H9 (cell line): Measurements from ENCODE around the gene EVI2A. TPM values are rescaled to one million over a fixed set of nuclear protein-coding genes. Genes with fewer than 3 reads are reported as not detected.

Source experiments
- DNase-seq: peaks from one replicate; pipeline ENCODE4 v3.0.0-alpha.2; 2017
- H2AFZ ChIP-seq: one replicate; pipeline ENCODE4 v1.6.1; 2013; ENCODE audit warnings: mild to moderate bottlenecking, low read length, control low read depth, moderate library complexity
- H2AK5ac ChIP-seq: 2 replicates; pipeline ENCODE4 v1.6.1; 2013; ENCODE audit warnings: low read length, control low read depth, mixed read lengths; ENCODE audit not compliant: insufficient read length
- H2BK120ac ChIP-seq: one replicate; pipeline ENCODE4 v1.6.1; 2013; ENCODE audit warnings: low read depth, mild to moderate bottlenecking, low read length, control low read depth, inconsistent platforms; ENCODE audit not compliant: poor library complexity, severe bottlenecking
- H2BK12ac ChIP-seq: 2 replicates; pipeline ENCODE4 v1.6.1; 2013; ENCODE audit warnings: low read length, control low read depth, mixed read lengths, low read depth; ENCODE audit not compliant: insufficient read length
- H2BK15ac ChIP-seq: 2 replicates; pipeline ENCODE4 v1.6.1; 2013; ENCODE audit warnings: low read depth, low read length, control low read depth
- H2BK20ac ChIP-seq: one replicate; pipeline ENCODE4 v1.6.1; 2013; ENCODE audit warnings: low read depth, mild to moderate bottlenecking, low read length, control low read depth, inconsistent platforms; ENCODE audit not compliant: poor library complexity, severe bottlenecking
- H2BK5ac ChIP-seq: 2 replicates; pipeline ENCODE4 v1.6.1; 2013; ENCODE audit warnings: low read length, control low read depth, mixed read lengths; ENCODE audit not compliant: insufficient read length
- H3K14ac ChIP-seq: 2 replicates; pipeline ENCODE4 v1.6.1; 2013; ENCODE audit warnings: low read length, control low read depth; ENCODE audit not compliant: insufficient read depth
- H3K18ac ChIP-seq: 2 replicates; pipeline ENCODE4 v1.6.1; 2013; ENCODE audit warnings: low read depth, mild to moderate bottlenecking, mixed read lengths, low read length, control low read depth; ENCODE audit not compliant: insufficient read length
- H3K23ac ChIP-seq: 2 replicates; pipeline ENCODE4 v1.6.1; 2013; ENCODE audit warnings: low read length, control low read depth, mixed read lengths, low read depth; ENCODE audit not compliant: insufficient read length
- H3K23me2 ChIP-seq: 2 replicates; pipeline ENCODE4 v1.6.1; 2013; ENCODE audit warnings: low read depth, mild to moderate bottlenecking, mixed read lengths, low read length, control low read depth; ENCODE audit not compliant: insufficient read length, poor library complexity, severe bottlenecking
- H3K27ac ChIP-seq: 2 replicates; pipeline ENCODE4 v1.5.1; 2013; ENCODE audit warnings: low read length, control low read depth, mixed read lengths, low read depth; ENCODE audit not compliant: insufficient read length
- H3K27me3 ChIP-seq: 2 replicates; pipeline ENCODE4 v1.6.1; 2013; ENCODE audit warnings: low read length, control low read depth, inconsistent platforms; ENCODE audit not compliant: insufficient read depth
- H3K4ac ChIP-seq: 2 replicates; pipeline ENCODE4 v1.6.1; 2013; ENCODE audit warnings: low read depth, mild to moderate bottlenecking, control low read depth, inconsistent platforms, low read length, moderate library complexity
- H3K4me1 ChIP-seq: 2 replicates; pipeline ENCODE4 v1.6.1; 2013; ENCODE audit warnings: low read length, control low read depth, inconsistent platforms; ENCODE audit not compliant: insufficient read depth
- H3K4me2 ChIP-seq: 2 replicates; pipeline ENCODE4 v1.6.1; 2013; ENCODE audit warnings: low read length, control low read depth, mixed read lengths; ENCODE audit not compliant: insufficient read length, insufficient read depth
- H3K56ac ChIP-seq: 2 replicates; pipeline ENCODE4 v1.6.1; 2013; ENCODE audit warnings: low read depth, mild to moderate bottlenecking, mixed read lengths, low read length, control low read depth; ENCODE audit not compliant: insufficient read length
- H3K79me1 ChIP-seq: 2 replicates; pipeline ENCODE4 v1.6.1; 2013; ENCODE audit warnings: low read depth, mild to moderate bottlenecking, moderate library complexity, low read length, control low read depth, inconsistent platforms; ENCODE audit not compliant: insufficient read depth, poor library complexity, severe bottlenecking
- H3K79me2 ChIP-seq: 2 replicates; pipeline ENCODE4 v1.6.1; 2013; ENCODE audit warnings: low read length, control low read depth, inconsistent platforms; ENCODE audit not compliant: insufficient read depth
- H3K9ac ChIP-seq: 2 replicates; pipeline ENCODE4 v1.6.1; 2013; ENCODE audit warnings: low read length, control low read depth, mixed read lengths; ENCODE audit not compliant: insufficient read length; ENCODE audit errors: extremely low read depth
- H3K9me3 ChIP-seq: one replicate; pipeline ENCODE4 v1.6.1; 2013; ENCODE audit warnings: low read depth, low read length, inconsistent platforms; ENCODE audit not compliant: control insufficient read depth
- H3T11ph ChIP-seq: one replicate; pipeline ENCODE4 v1.6.1; 2013; ENCODE audit warnings: mild to moderate bottlenecking, low read length, control low read depth, inconsistent platforms
- H4K20me1 ChIP-seq: one replicate; pipeline ENCODE4 v1.6.1; 2013; ENCODE audit not compliant: control insufficient read depth, insufficient read length, insufficient read depth
- H4K5ac ChIP-seq: 2 replicates; pipeline ENCODE4 v1.6.1; 2013; ENCODE audit warnings: low read depth, mild to moderate bottlenecking, mixed read lengths, low read length, control low read depth; ENCODE audit not compliant: insufficient read length
- H4K8ac ChIP-seq: replicated peaks from 2 replicates; pipeline ENCODE4 v1.6.1; 2013; ENCODE audit warnings: low read length, control low read depth, mixed read lengths, low read depth; ENCODE audit not compliant: insufficient read length
- H4K91ac ChIP-seq: 2 replicates; pipeline ENCODE4 v1.6.1; 2013; ENCODE audit warnings: low read depth, mild to moderate bottlenecking, moderate library complexity, mixed read lengths, low read length, control low read depth; ENCODE audit not compliant: insufficient read length
- H3K27ac Mint-ChIP-seq, 3 experiments: 2 replicates in 2 of 3; 3 replicates in 1 of 3; pipeline ENCODE4 v1.8.0; 2020 to 2021; ENCODE audit warnings: mixed read lengths in 3 of 3, mild to moderate bottlenecking in 1 of 3, moderate library complexity in 1 of 3
- H3K27me3 Mint-ChIP-seq: 2 replicates; pipeline ENCODE4 v1.8.0; 2021; ENCODE audit warnings: low read depth, mild to moderate bottlenecking, moderate library complexity, mixed read lengths
- H3K36me3 Mint-ChIP-seq, 3 experiments: 2 replicates in 2 of 3; 3 replicates in 1 of 3; pipeline ENCODE4 v1.8.0; 2020 to 2021; ENCODE audit warnings: low read depth in 3 of 3, mixed read lengths in 3 of 3; ENCODE audit not compliant: insufficient read depth in 1 of 3
- H3K4me1 Mint-ChIP-seq, 2 experiments: 2 replicates each; pipeline ENCODE4 v1.8.0; 2020; ENCODE audit warnings: mixed read lengths in 2 of 2
- H3K4me3 Mint-ChIP-seq, 2 experiments: 2 replicates in 1 of 2; 3 replicates in 1 of 2; pipeline ENCODE4 v1.8.0; 2020 to 2021; ENCODE audit warnings: mild to moderate bottlenecking in 2 of 2, mixed read lengths in 2 of 2, moderate library complexity in 1 of 2
- H3K9me3 Mint-ChIP-seq, 2 experiments: 2 replicates in 1 of 2; 3 replicates in 1 of 2; pipeline ENCODE4 v1.8.0; 2020; ENCODE audit warnings: mild to moderate bottlenecking in 2 of 2, mixed read lengths in 2 of 2, moderate library complexity in 1 of 2
- CTCF ChIP-seq: fragments of 200-600 bp; sonication (generic); conservative IDR thresholded peaks from 3 replicates; pipeline ENCODE4 v1.8.0; 2021; ENCODE audit warnings: antibody characterized with exemption, mild to moderate bottlenecking
- total RNA-seq: library from RNA; stranded (reverse); gene quantifications from 2 replicates; pipeline ENCODE4 v1.2.1, GENCODE V29; 2021

The EVI2A gene
- total RNA-seq, 1 experiment from 2014 or later: not detected

DNA sequence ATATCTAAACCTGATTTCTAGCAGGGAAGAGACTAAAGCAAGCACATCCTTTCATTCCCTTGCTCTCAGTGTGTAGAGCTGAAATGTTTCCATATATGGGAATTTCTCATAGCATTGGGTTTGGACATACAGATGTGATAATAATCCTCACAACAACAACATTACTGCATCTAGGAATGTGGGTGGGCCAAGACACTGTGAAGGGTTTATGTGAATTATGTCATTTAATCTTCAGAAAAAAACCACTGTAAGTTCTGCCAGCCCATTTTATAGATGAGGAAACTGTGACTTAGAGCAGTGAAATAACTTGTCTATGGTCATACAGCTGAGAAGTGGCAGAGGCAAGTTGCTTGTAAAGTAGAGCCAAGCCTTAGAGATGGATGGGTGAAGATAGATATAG lies 29.6 kb downstream of the EVI2A start:
- Histone ChIP-seq H2BK120ac (no peak overlapping the region), H2BK15ac (no peak overlapping the region), H3K23ac (no peak overlapping the region), H3K27me3 (no peaks in the 10 kb centered on the region), H3K14ac (no peak overlapping the region), H2BK12ac (no peak overlapping the region), H3K56ac (no peak overlapping the region), H3K79me2 (no peaks in the 10 kb centered on the region), H3K4ac (no peak overlapping the region), H3T11ph (no peak overlapping the region), H2AK5ac (no peak overlapping the region), H3K4me2 (no peak overlapping the region), H3K9me3 (no peaks in the 10 kb centered on the region), H3K27ac (no peak overlapping the region), H2BK5ac (no peak overlapping the region), H4K91ac (no peak overlapping the region), H3K9ac (no peak overlapping the region), H3K79me1 (no peaks in the 10 kb centered on the region), H3K18ac (no peak overlapping the region), H2AFZ (no peak overlapping the region), H4K8ac (no peak overlapping the region), H2BK20ac (no peak overlapping the region), H3K23me2 (no peaks in the 10 kb centered on the region), H3K4me1 (no peaks in the 10 kb centered on the region), H4K5ac (no peak overlapping the region), H4K20me1 (no peaks in the 10 kb centered on the region)
- peaks cover 0 to 11% (median 4%) of the 10 kb centered on the region in 3 experiments; a peak in 2 of 7 replicates for H3K36me3 Mint-ChIP-seq
- peaks cover 13% of the 10 kb centered on the region in 2 experiments for H3K4me1 Mint-ChIP-seq
- H3K27me3 Mint-ChIP-seq: no peaks in the 10 kb centered on the region
- H3K4me3 Mint-ChIP-seq: no peak overlapping the region
- no peak overlapping the region for H3K27ac Mint-ChIP-seq
- DNase-seq: no peak
- no peaks in the 10 kb centered on the region for H3K9me3 Mint-ChIP-seq
- TF ChIP-seq CTCF: no peak
